Transverse colon (tissue), 4 donors: ENCODE data around the gene FBLN7. TPM values are rescaled to one million over a fixed set of nuclear protein-coding genes. Genes with fewer than 3 reads are reported as not detected.

ENCODE experiments used
- DNase-seq: peaks from one replicate; pipeline ENCODE4 v3.0.0-alpha.2; 2019
- H3K27ac ChIP-seq, 4 donors: fragments of 200-600 bp; sonication (generic); 2 replicates each; pipeline ENCODE4 v1.5.1; 2016 to 2018; ENCODE audit warnings: inconsistent platforms in 4 of 4
- H3K27me3 ChIP-seq: fragments of 200-600 bp; sonication (generic); 2 replicates; pipeline ENCODE4 v1.5.1; 2017; ENCODE audit warnings: inconsistent platforms
- H3K36me3 ChIP-seq, 4 donors: fragments of 200-600 bp; sonication (generic); 2 replicates each; pipeline ENCODE4 v1.5.1; 2017 to 2019; ENCODE audit warnings: inconsistent platforms in 4 of 4
- H3K4me1 ChIP-seq, 4 donors: fragments of 200-600 bp; sonication (generic); 2 replicates each; pipeline ENCODE4 v1.5.1; 2017 to 2020; ENCODE audit warnings: inconsistent platforms in 4 of 4
- H3K4me3 ChIP-seq, 4 donors: fragments of 200-600 bp; sonication (generic); 1 replicate in 1 of 4; 2 replicates in 3 of 4; pipeline versions ENCODE4 v1.5.1 to v1.6.1; 2017 to 2019; ENCODE audit warnings: inconsistent platforms in 4 of 4
- H3K9me3 ChIP-seq, 2 donors: fragments of 200-600 bp; sonication (generic); 2 replicates each; pipeline ENCODE4 v1.5.1; 2017 to 2019; ENCODE audit warnings: inconsistent platforms in 2 of 2
- CTCF ChIP-seq, 5 experiments: fragments of 200-600 bp in 3 of 5; fragments of 450-650 bp in 2 of 5; sonication (generic) in 3 of 5; IDR thresholded peaks; 1 replicate in 2 of 5; 2 replicates in 3 of 5; pipeline ENCODE4 v1.5.1; 2016 to 2017; ENCODE audit warnings: antibody characterized with exemption in 5 of 5, inconsistent platforms in 3 of 5, mild to moderate bottlenecking in 2 of 5, moderate library complexity in 1 of 5
- EP300 ChIP-seq: sonication (generic); formaldehyde crosslinking; IDR thresholded peaks from one replicate; pipeline ENCODE4 v1.6.1; 2017; ENCODE audit warnings: antibody characterized with exemption, low read depth
- POLR2A ChIP-seq: fragments of 450-650 bp; IDR thresholded peaks from one replicate; pipeline ENCODE4 v1.6.1; 2016; ENCODE audit warnings: antibody characterized with exemption, mild to moderate bottlenecking, moderate library complexity
- POLR2AphosphoS5 ChIP-seq, 3 donors: sonication (generic); formaldehyde crosslinking; IDR thresholded peaks; one replicate each; pipeline ENCODE4 v1.6.1; 2016; ENCODE audit warnings: antibody characterized with exemption in 3 of 3
- WGBS, 2 donors: methylation state at CpG; one replicate each; pipeline ENCODE4 v1.1.5; 2018; ENCODE audit warnings: low coverage in 1 of 2; 5-methylcytosine and 5-hydroxymethylcytosine counted together
- in situ Hi-C, 4 donors: fragments of 200-750 bp; cut with MboI; loops; one replicate each; pipeline versions ENCODE4 v1.15.0 to v1.15.1; 2017; ENCODE audit warnings: low sequenced_read_pairs in 3 of 4, low pct_ligation_motif_present in 1 of 4, low pct_unique_long_range_greater_than_20kb in 1 of 4
- intact Hi-C: fragments of 100-400 bp; cut with DNase I; formaldehyde crosslinking; loops from one replicate; pipeline ENCODE4 v1.15.1; 2023; ENCODE audit warnings: low total_unique reads
- total RNA-seq, 4 donors: library from RNA; depleted of rRNA; stranded (reverse); fragments of >200 nt; gene quantifications; one replicate each; pipeline ENCODE4 v1.1.0, GENCODE V29; 2016

FBLN7 gene
- total RNA-seq, 4 donors from 2014 or later = 1.2 to 2.9 TPM; not detected in 2

- no peak overlapping the region for H3K27ac ChIP-seq
- 86% methylated on average over 5 of the region's 5 CpGs; no CpG with 5 or more reads in 1 of the 2 donors for WGBS, 2 donors
- in situ Hi-C loops = no loop called here
Observed at GRCh38 chr2:112149194-112149593, 11.0 kb downstream of the FBLN7 start.

GRCh38 chr2:112149866-112150435 lies 11.8 kb downstream of the FBLN7 start:
- no peak for DNase-seq
- TF ChIP-seq POLR2A (no peak), POLR2AphosphoS5 (IDR thresholded peaks at IDR 0.05) (no peak)
- 80 to 100% methylated on average over 2 to 7 of the region's 7 CpGs for WGBS, 2 donors
- no peaks in the 10 kb centered on the region for H3K9me3 ChIP-seq
- no peak overlapping the region for H3K27ac ChIP-seq
- no peak overlapping the region for H3K4me3 ChIP-seq
- H3K4me1 ChIP-seq = no peaks in the 10 kb centered on the region
- no peaks in the 10 kb centered on the region for H3K36me3 ChIP-seq
- intact Hi-C loops (no loop called here), in situ Hi-C loops (no loop called here)
- no peaks in the 10 kb centered on the region for H3K27me3 ChIP-seq

More at GRCh38 chr2:112149194-112149593, 11.0 kb downstream of the FBLN7 start:
- Histone ChIP-seq H3K4me3 (no peak overlapping the region), H3K27me3 (no peaks in the 10 kb centered on the region), H3K4me1 (no peaks in the 10 kb centered on the region), H3K36me3 (no peaks in the 10 kb centered on the region), H3K9me3 (no peaks in the 10 kb centered on the region)
- no peak for DNase-seq
- intact Hi-C loops = no loop called here
- TF ChIP-seq POLR2AphosphoS5 (IDR thresholded peaks at IDR 0.05) = no peak

GRCh38 chr2:112150447-112150846 lies 12.3 kb downstream of the FBLN7 start:
- DNase-seq = no peak
- intact Hi-C loops = no loop called here

GRCh38 chr2:112150851-112151250 lies 12.7 kb downstream of the FBLN7 start:
- no peak overlapping the region for H3K27ac ChIP-seq
- no peak for DNase-seq
- no peak overlapping the region for H3K4me3 ChIP-seq
- intact Hi-C loops (no loop called here), in situ Hi-C loops (no loop called here)
- 66 to 91% methylated on average over 3 to 11 of the region's 11 CpGs for WGBS, 2 donors
- H3K27me3 ChIP-seq = no peaks in the 10 kb centered on the region
- no peaks in the 10 kb centered on the region for H3K9me3 ChIP-seq
- H3K4me1 ChIP-seq = no peaks in the 10 kb centered on the region
- H3K36me3 ChIP-seq = no peaks in the 10 kb centered on the region
- no peak for TF ChIP-seq POLR2AphosphoS5 (IDR thresholded peaks at IDR 0.05)
- TF ChIP-seq CTCF (IDR thresholded peaks at IDR 0.05) = no peak
- TF ChIP-seq POLR2A = no peak
- TF ChIP-seq EP300 = no peak

More at GRCh38 chr2:112150447-112150846, 12.3 kb downstream of the FBLN7 start:
- Histone ChIP-seq H3K4me3 (no peak overlapping the region), H3K4me1 (no peaks in the 10 kb centered on the region), H3K27ac (no peak overlapping the region), H3K36me3 (no peaks in the 10 kb centered on the region), H3K27me3 (no peaks in the 10 kb centered on the region), H3K9me3 (no peaks in the 10 kb centered on the region)
- in situ Hi-C loops = no loop called here
- 75 to 78% methylated on average over 2 to 5 of the region's 5 CpGs for WGBS, 2 donors
- TF ChIP-seq CTCF (IDR thresholded peaks at IDR 0.05) (no peak), POLR2A (no peak)

GRCh38 chr2:112151271-112151670 lies 13.1 kb downstream of the FBLN7 start:
- intact Hi-C loops = no loop called here
- Histone ChIP-seq H3K27ac (no peak overlapping the region), H3K4me3 (no peak overlapping the region), H3K4me1 (no peaks in the 10 kb centered on the region), H3K36me3 (no peaks in the 10 kb centered on the region), H3K27me3 (no peaks in the 10 kb centered on the region), H3K9me3 (no peaks in the 10 kb centered on the region)
- TF ChIP-seq EP300 (no peak), CTCF (IDR thresholded peaks at IDR 0.05) (no peak), POLR2A (no peak), POLR2AphosphoS5 (IDR thresholded peaks at IDR 0.05) (no peak)
- no peak for DNase-seq
- 81 to 92% methylated on average over 5 of the region's 5 CpGs for WGBS, 2 donors
- in situ Hi-C loops = no loop called here
